Activated naive CD4-positive, alpha-beta T cell treated with Interleukin-2 at 50 U/mL for 16 hours (primary cell): ENCODE results near the gene PRODH2.
"Not testable (repeated sequence)": the region's sequence is repeated elsewhere in the genome, so short reads cannot be mapped to it uniquely, and the experiment has no call there.

Source experiments
- DNase-seq: peaks from one replicate; pipeline ENCODE4 v3.0.0-alpha.2; 2020

Gene PRODH2

GRCh38 chr19:35777961-35778360 is 34.7 kb downstream of the PRODH2 start:
- DNase-seq = no peak

GRCh38 chr19:35777086-35777841 is 35.4 kb downstream of the PRODH2 start:
- no peak for DNase-seq

- no peak for DNase-seq
Measured at GRCh38 chr19:35776102-35776788, 36.4 kb downstream of the PRODH2 start.

- DNase-seq = peak; percentile 99
Measured at GRCh38 chr19:35775298-35776101, 37.1 kb downstream of the PRODH2 start, which contains the start of gene ARHGAP33. Gene ARHGAP33 (plus strand): TSS chr19:35775564. CDS start chr19:35775659, 95 bp downstream.

- no peak for DNase-seq
Measured at GRCh38 chr19:35775046-35775297, 37.7 kb downstream of the PRODH2 start.

- no peak for DNase-seq
Measured at GRCh38 chr19:35774274-35775045, 38.2 kb downstream of the PRODH2 start.

- no peak for DNase-seq
Measured at GRCh38 chr19:35773020-35773806, 39.4 kb downstream of the PRODH2 start.

GRCh38 chr19:35772362-35772761 is 40.3 kb downstream of the PRODH2 start:
- not testable (repeated sequence) for DNase-seq

- no peak for DNase-seq
Measured at GRCh38 chr19:35768082-35768421, 44.6 kb downstream of the PRODH2 start.

- no peak for DNase-seq
Measured at GRCh38 chr19:35767288-35768081, 45.2 kb downstream of the PRODH2 start.

- no peak for DNase-seq
Measured at GRCh38 chr19:35766571-35767104, 46.0 kb downstream of the PRODH2 start.

GRCh38 chr19:35764432-35765315 is 48.0 kb downstream of the PRODH2 start:
- no peak for DNase-seq

- DNase-seq = no peak
Measured at GRCh38 chr19:35760711-35761349, 51.8 kb downstream of the PRODH2 start.

- DNase-seq = no peak
Measured at GRCh38 chr19:35759697-35760096, 52.9 kb downstream of the PRODH2 start.

- peak; percentile 99 for DNase-seq
Measured at GRCh38 chr19:35757749-35758608, 54.7 kb downstream of the PRODH2 start, which contains the start of gene PROSER3. Gene PROSER3 (plus strand): TSS chr19:35758176. CDS start chr19:35758216, 40 bp downstream.

GRCh38 chr19:35757231-35757748 is 55.4 kb downstream of the PRODH2 start:
- DNase-seq = peak; percentile 19

GRCh38 chr19:35756377-35757230 is 56.0 kb downstream of the PRODH2 start, which contains the start of gene HSPB6:
Gene HSPB6 (minus strand): TSS chr19:35757029. CDS start chr19:35757008, 21 bp downstream.
- no peak for DNase-seq
